HG03460 (cell line): ENCODE results near the gene RRAS.

Source experiments
- ATAC-seq: cut with Tn5 transposase; IDR thresholded peaks from one replicate; pipeline ENCODE4 v1.9.1; 2021; ENCODE audit not compliant: unreplicated experiment

The RRAS gene

DNA sequence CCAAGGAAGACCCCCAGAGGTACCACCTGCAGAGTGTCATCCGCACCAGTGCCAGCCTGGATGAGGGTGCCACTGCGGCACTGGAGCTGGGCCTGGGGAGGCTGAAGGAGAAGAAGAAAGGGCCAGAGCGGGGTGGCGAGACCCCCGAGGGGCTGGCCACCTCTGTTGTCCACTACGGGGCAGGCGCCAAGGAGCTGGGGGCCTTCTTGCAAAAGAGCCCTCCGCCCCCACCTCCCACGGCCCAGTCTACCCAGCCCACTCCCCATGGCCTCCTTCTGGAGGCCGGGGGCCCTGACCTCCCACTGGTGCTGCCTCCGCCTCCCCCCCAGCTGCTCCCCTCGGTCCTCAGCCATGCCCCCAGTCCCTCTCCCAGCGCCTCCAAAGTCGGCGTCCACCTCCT is 43.5 kb downstream of the RRAS start:
- ATAC-seq, result no peak

DNA sequence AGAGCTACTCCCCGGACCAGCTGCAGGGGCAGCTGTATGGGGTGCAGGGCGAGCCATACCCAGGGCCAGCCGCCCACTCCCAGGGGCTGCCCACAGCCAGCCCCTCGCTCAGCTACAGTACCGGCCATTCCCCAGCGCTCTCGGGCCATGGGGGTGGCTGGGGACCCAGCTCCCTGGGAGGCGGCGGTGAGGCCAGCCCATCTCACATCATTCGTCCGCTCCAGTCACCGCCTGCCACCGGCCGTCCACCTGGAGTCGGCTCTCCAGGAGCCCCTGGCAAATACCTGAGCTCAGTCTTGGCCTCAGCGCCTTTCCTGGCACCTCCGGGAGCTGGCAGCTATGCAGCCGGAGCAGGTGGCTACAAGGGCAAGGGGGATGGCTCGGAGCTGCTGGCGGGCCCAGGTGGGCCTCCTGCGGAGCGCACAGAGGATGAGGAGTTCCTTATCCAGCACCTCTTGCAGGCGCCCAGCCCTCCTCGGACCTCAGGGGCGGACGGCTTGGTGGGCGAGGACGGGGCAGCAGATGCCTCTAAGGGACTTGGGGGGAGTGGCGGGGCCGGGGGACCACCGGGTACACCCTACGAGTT is 44.0 kb downstream of the RRAS start:
- no peak for ATAC-seq

DNA sequence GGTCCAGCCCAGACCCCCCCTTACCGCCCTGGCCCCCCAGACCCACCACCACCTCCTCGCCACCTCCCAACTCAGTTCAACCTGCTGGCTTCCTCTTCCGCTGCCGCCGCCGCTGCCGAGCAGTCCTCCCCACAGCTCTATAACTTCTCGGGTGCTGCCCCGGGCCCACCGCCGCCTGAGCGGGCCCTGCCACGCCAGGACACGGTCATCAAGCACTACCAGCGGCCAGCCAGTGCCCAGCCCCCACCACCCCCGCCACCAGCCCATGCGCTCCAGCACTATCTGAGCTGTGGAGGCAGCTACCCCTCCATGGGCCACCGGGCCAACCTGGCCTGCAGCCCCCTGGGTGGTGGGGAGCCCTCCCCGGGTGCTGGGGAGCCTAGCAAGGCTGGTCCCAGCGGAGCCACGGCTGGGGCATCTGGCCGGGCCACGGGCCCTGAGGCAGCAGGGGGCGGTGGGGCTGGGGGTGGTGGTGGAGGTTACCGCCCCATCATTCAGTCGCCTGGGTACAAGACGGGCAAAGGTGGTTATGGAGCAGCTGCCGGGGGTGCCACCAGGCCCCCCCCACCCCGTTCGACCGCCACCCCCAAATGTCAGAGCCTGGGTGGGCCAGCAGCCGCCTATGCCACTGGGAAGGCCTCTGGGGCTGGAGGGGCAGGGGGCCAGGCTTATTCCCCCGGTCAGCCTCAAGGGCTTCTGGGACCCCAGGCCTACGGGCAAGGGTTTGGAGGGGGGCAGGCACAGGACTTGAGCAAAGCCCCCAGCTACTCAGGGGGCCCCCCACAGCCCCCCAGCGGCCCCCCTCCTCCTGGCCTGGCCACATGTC is 44.7 kb downstream of the RRAS start:
- ATAC-seq, result no peak

DNA sequence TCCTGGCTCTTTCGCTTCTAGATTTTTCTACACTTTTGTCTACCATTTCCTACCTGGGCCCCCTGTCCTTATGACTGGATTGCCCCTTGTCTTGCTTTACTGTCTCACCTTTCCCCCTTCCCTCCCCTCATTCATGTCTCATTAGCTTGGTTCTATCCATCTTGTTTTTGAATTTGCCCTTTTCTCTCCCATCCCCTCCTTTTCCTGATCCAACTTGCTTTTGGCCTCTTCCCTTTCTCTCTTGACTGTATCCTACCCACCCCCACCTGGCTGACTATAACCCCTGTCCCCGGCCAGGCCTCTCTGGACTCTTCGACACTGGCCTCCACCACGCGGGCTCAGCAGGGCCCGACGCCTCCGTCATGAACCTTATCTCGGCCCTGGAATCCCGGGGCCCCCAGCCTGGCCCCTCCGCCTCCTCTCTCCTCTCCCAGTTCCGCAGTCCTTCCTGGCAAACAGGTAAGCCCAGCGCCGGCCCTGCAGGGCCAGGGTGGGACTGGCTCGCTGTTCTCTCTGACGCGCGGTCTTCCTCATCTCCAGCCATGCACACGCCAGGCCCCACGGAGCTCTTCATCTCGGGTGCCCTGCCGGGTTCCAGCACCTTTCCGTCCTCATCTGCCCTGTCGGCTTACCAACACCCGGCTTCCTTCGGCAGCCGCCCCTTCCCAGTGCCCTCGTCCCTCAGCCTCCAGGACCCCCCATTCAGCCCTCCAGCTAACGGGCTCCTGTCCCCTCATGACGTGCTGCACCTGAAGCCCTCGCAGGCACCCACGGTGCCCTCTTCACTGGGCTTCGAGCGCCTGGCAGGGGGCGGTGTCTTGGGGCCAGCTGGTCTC is 45.6 kb downstream of the RRAS start:
- no peak for ATAC-seq

DNA sequence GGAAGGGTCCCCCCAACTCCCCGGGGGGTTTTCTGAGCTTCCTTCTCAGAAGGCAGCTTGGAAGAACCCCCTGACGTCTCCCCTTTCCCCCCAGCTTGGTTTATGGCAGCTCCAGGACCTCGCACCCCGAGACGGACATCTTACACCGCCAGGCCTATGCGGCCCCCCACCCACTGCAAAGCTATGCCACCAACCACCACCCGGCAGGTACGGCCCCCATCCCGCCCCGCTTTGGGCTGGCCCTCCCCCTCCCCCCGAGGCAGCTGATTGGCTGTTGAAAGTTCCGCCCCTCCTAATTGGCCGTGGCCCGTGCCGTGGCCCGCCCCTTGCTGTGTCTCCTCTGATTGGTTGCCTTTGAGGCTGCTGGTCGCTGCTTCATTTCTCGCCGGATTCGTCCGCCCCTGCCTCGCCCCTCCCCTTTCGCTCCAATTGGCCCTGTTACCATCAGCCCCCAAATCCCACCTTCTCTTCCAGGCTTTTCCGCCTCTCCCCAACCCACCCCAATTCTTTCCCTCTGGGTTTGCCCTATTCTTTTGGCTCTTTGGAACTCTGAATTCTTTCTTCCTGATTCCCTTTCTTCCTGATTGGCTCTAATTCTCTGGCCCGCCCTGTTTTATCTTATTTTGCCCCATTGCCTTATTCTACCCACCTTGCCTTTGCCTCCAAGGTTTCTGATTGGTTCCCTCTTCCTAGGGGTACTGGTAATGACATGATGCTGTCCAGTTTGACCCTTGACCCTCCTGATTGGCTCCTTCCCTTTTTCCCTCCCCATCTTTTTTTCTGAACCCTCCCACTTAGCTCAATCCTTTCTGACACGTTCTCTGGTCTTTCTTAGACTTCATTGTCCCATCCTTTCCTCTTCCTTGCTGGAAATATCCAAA is 46.5 kb downstream of the RRAS start:
- ATAC-seq, result peak; percentile 37

DNA sequence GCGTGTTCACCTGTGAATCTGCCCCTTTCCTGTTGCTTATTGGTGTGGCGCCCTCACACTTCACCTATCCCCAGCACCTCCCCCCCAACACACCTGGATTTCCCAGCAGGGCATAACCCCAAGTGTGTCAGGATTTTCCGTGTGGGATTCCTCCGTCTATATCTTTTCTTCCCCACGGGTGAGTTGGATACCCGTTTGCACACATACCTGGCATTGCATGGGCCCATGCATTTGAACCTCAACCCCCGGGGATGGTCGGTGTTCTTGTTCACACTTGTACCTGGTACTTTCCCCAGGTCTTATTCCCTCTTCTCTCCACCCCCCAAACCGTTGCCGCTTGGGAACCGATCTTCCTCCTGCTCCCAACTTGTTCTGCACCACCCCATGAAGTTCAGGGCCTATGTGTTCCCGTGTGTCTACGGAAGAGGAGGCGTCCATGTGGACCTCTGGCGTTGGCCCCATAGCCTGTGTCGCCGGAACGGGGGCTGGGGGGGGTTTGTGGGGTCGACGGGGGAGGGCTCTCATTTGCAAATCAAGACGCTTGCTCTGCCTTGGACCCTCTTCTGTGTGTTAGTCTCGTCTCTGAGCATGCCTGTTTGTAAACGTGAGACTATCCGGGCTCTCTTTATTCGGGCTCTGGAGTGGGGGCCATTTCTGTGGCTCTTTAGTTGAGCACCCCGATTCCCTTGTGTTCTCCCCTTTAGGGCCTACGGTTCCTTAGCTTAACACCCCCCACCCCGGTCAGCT is 47.3 kb downstream of the RRAS start:
- no peak for ATAC-seq

DNA sequence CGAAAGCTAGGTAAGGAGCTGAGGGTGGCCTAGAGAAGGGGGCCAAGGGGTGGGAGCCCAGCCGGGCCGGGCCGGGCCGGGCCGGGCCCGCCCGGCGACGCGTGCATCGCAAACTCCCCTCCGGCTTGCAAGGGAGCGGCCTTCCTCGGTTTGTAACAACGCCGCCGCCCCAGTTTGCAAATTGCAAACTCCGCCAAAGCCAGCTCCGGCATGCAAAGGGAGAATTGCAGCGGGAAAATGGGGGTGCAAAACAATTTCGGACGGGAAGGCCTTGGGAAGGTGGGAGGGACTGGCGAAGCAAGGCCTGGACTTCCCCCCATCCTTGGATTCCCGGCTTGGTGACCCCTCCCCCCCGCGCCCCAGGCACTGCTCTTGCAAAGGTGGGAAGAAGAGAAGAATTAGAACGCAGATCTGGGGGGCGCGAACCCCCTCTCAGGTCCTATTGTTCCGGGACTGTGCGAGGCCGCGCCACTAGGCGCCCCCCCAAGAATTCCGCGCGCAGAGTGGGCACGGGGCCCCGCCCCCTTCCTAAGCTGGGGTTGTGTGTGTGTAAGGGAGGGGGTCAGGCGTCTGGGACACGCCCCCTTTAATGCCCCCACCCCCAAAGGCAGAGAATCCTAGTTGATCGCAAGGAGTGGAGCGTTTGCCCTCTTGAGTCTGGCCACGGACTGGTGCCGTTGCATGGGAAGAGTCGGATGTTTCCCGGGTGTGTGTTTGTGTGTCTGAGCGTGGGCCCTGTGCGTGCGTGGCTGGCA is 48.0 kb downstream of the RRAS start:
- ATAC-seq, result no peak

DNA sequence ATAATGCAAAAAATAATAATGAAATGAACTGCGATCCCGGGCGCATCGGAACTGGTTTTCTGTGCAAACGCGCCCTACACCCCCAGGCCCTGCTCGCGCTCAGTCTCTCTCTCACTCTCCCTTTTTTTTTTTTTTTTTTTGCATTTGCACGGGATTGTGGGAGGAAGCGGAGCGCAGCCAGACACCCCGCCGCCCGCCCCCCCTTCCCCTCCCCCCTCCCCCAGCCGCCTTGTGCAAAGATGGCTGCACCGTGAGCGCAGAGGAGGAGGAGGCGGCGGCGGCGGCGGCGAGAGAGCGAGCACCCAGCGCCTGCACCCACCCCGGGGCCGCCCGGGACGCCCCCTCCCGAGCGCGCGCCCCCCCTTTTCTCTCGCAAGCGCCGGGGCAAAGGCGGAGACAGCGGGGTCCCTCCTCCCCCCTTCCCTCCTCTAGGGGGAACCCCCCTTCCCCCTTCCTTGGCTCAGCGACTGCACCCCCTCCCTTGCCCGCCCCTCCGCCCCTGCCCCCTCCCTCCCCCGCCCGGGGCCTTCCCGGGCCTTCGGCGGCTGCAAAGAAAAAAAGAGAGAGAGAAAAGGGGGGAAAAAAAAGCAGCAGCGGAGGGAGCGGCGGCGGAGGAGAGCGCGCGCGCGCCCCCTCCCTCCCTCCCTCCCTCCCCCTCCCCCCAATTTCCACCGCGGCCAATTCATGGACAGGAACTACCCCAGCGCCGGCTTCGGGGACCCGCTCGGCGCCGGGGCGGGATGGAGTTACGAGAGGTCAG is 48.8 kb downstream of the RRAS start, which contains the start of gene PRR12:
Gene PRR12, plus strand, starts transcription at position 212 of the 760 bp plus-strand sequence. Its CDS starts 473 bp downstream, at position 685.
- no peak for ATAC-seq

DNA sequence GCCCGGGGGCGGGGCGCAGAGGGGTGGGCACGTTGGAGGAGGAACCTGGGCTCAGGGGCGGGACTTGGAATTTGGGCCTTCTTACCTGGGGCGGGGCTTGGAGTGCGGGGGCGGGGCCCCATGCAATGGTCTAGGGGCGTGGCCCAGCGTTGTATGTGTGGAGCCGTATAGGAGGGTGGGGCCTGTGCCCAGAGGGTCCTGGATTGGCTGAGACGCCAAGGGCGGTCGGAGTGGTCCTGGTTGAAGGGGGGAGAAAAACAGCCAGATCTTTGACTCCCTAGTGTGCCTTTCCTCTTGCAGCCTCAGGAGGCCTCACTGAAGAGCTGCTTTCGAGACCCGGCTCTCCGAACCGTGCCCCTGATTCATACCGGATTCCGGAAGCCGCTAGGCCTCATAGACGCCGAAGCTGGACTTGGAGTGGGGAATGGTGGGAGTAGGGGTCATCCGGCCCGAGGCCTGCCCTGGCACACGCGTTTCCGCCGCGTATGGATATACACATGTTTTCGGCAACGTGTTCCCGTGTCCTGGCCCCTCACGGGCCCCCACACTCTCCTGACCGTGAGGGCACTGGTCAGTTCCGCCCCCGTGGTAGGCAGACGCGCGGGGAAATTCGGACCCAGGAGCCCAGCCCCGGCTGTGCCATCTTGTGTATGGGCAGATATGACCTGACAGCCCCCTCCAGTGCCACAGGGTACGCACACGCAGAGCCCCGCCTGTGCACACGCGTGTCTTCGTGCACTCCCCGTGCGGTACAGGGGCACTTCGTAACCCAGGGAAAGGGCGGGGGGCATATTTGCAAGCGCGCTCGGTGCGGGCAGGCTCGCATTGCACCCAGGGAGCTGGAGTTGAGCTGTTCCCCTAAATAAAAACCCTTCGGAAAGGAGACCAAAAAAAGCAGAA is 49.6 kb downstream of the RRAS start:
- peak; percentile 57 for ATAC-seq

DNA sequence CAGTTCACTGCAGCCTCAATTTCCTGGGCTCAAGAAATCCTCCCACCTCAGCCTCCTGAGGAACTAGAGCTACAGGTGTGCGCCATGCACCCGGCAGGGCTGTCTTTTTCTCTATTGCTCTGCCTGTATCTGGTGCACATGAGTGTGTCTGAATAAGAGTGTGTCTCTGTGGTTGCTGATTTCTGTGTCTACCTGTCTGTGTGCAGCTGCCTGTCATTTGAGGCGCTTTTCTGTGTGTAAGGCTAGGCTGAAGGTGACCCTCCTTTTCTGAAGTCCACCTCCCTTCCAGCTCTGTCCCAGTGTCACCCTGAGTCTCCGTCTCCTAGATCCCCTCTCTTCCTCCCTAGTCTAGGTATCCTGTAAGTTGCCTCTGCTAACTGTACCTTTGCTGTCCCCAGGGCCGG is 50.4 kb downstream of the RRAS start:
- ATAC-seq, result no peak

DNA sequence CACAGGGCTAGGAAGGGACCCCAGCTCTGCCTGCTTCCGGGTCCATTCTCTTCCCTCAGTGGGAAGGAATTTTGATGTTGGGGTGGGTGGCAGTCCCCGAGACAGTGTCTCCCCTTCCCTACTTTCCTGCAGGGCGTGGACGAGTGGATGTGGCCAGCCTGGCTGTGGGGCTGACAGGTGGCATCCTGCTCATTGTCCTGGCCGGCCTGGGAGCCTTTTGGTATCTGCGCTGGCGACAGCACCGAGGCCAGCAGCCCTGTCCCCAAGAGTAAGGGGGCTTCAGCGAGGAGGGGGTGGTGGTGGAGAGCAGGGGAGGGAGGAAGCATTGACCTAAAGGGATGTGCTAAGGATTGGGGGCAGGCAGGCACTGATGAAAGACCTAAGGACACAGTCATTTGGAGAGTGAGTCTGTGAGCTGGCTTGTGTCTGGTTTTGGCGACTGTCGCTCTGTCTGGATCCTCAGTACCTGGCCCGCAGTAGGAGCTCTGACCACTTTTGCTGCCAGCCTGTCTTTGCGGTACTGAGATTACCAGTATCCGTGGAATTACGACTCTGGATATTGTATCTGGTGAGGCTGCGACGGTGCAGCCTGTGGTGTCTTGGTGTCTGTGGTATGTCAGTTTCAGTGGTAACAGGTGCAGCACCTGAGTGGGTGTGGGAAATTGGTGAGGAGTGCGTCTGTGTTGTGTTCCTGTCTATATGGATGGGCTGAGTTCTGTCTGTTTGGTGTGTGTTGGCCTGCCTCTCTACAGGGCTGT is 51.4 kb downstream of the RRAS start:
- ATAC-seq, result no peak

DNA sequence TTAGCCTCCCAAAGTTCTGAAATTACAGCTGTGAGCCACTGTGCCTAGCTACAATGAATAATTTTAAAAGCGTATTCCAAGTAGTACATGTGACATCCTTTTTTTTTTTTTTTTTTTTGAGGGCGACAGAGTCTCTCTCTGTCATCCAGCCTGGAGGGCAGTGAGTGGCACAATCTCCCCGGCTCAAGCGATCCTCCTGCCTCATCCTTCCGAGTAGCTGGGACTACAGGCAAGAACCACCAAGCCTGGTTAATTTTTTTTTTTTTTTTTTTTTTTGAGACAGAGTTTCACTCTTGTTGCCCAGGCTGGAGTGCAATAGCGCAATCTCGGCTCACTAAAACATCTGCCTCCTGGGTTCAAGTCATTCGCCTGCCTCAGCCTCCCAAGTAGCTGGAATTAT is 52.7 kb downstream of the RRAS start:
- no peak for ATAC-seq
